Neural cell (in vitro differentiated cells): ENCODE results near the gene PTCD2. TPM values are rescaled to one million over a fixed set of nuclear protein-coding genes. Genes with fewer than 3 reads are reported as not detected.

Source experiments
- H2AFZ ChIP-seq: fragments of 200-600, 300-800 bp; sonication (generic), shearing (Covaris generic); 2 replicates; pipeline ENCODE4 v1.6.0; 2014; ENCODE audit warnings: low read depth, mild to moderate bottlenecking, antibody characterized with exemption, low read length, moderate library complexity
- H3F3A ChIP-seq: fragments of 200-600 bp; shearing (Covaris generic); 2 replicates; pipeline ENCODE4 v1.6.1; 2016; ENCODE audit warnings: mild to moderate bottlenecking, moderate library complexity, mixed read lengths, antibody characterized with exemption, low read length; ENCODE audit not compliant: insufficient read depth, poor library complexity, severe bottlenecking
- H3K27ac ChIP-seq: fragments of 200-600, 300-800 bp; sonication (generic), shearing (Covaris generic); 2 replicates; pipeline ENCODE4 v1.5.1; 2014; ENCODE audit warnings: mild to moderate bottlenecking, low read length, moderate library complexity
- H3K27me3 ChIP-seq: fragments of 300-800, 200-600 bp; sonication (generic), shearing (Covaris generic); 2 replicates; pipeline ENCODE4 v1.6.0; 2014; ENCODE audit warnings: mild to moderate bottlenecking, low read depth, low read length, moderate library complexity; ENCODE audit not compliant: insufficient read depth
- H3K36me3 ChIP-seq: fragments of 300-800, 200-600 bp; sonication (generic), shearing (Covaris generic); 2 replicates; pipeline ENCODE4 v1.5.1; 2014; ENCODE audit warnings: mild to moderate bottlenecking, antibody characterized with exemption, low read length, moderate library complexity; ENCODE audit not compliant: insufficient read depth
- H3K4me2 ChIP-seq: fragments of 300-800, 200-600 bp; sonication (generic), shearing (Covaris generic); 2 replicates; pipeline ENCODE4 v1.6.0; 2014; ENCODE audit warnings: mild to moderate bottlenecking, low read length
- H3K4me3 ChIP-seq: fragments of 300-800, 200-600 bp; sonication (generic), shearing (Covaris generic); 2 replicates; pipeline ENCODE4 v1.5.1; 2014; ENCODE audit warnings: mild to moderate bottlenecking, low read length, moderate library complexity
- H3K79me2 ChIP-seq: fragments of 200-600 bp; shearing (Covaris generic); replicated peaks from 2 replicates; pipeline ENCODE4 v1.6.0; 2014; ENCODE audit warnings: mild to moderate bottlenecking, low read length, moderate library complexity; ENCODE audit not compliant: insufficient read depth
- H3K9ac ChIP-seq: fragments of 300-800, 200-600 bp; sonication (generic), shearing (Covaris generic); 2 replicates; pipeline ENCODE4 v1.6.1; 2016; ENCODE audit warnings: mild to moderate bottlenecking, low read length, mixed read lengths
- H3K9me2 ChIP-seq: fragments of 200-600 bp; shearing (Covaris generic); 2 replicates; pipeline ENCODE4 v1.6.1; 2016; ENCODE audit warnings: mild to moderate bottlenecking, low read length, mixed read lengths; ENCODE audit not compliant: insufficient read depth
- H3K9me3 ChIP-seq: fragments of 200-600, 300-800 bp; sonication (generic), shearing (Covaris generic); 2 replicates; pipeline ENCODE4 v1.6.1; 2016; ENCODE audit warnings: mild to moderate bottlenecking, mixed run types, low read length, moderate library complexity, mixed read lengths
- H4K20me1 ChIP-seq: fragments of 200-600 bp; shearing (Covaris generic); 2 replicates; pipeline ENCODE4 v1.6.1; 2016; ENCODE audit warnings: mild to moderate bottlenecking, mixed run types; ENCODE audit not compliant: insufficient read depth
- CTCF ChIP-seq: fragments of 450-650 bp; IDR thresholded peaks from 2 replicates; pipeline ENCODE4 v1.5.1; 2014; ENCODE audit warnings: antibody characterized with exemption, mild to moderate bottlenecking, moderate library complexity; ENCODE audit not compliant: poor library complexity, severe bottlenecking
- EP300 ChIP-seq: fragments of 450-650 bp; conservative IDR thresholded peaks from 2 replicates; pipeline ENCODE4 v1.6.1; 2014; ENCODE audit warnings: antibody characterized with exemption, mild to moderate bottlenecking, moderate library complexity; ENCODE audit not compliant: poor library complexity, severe bottlenecking
- EZH2 ChIP-seq: fragments of 200-600, 300-800 bp; shearing (Covaris generic), sonication (generic); IDR thresholded peaks from 2 replicates; pipeline ENCODE4 v1.6.1; 2014; ENCODE audit warnings: antibody characterized with exemption, low read length, borderline replicate concordance, mild to moderate bottlenecking; ENCODE audit not compliant: insufficient read depth, poor library complexity, severe bottlenecking
- MXI1 ChIP-seq: fragments of 450-650 bp; conservative IDR thresholded peaks from 2 replicates; pipeline ENCODE4 v1.6.1; 2014; ENCODE audit warnings: antibody characterized with exemption, mild to moderate bottlenecking; ENCODE audit not compliant: poor library complexity, severe bottlenecking
- POLR2AphosphoS5 ChIP-seq: IDR thresholded peaks from 2 replicates; pipeline ENCODE4 v1.6.1; 2012
- RAD21 ChIP-seq: fragments of 450-650 bp; conservative IDR thresholded peaks from 2 replicates; pipeline ENCODE4 v1.6.1; 2014; ENCODE audit warnings: antibody characterized with exemption, mild to moderate bottlenecking, moderate library complexity
- SMC3 ChIP-seq: fragments of 450-650 bp; conservative IDR thresholded peaks from 2 replicates; pipeline ENCODE4 v1.6.1; 2014; ENCODE audit warnings: antibody characterized with exemption, mild to moderate bottlenecking, moderate library complexity; ENCODE audit not compliant: poor library complexity
- TAF1 ChIP-seq: IDR thresholded peaks from 2 replicates; pipeline ENCODE4 v1.6.1; 2012; ENCODE audit warnings: low read depth
- polyA plus RNA-seq: library from polyadenylated mRNA; depleted of rRNA; stranded (reverse); fragments of >200 nt; gene quantifications from 2 replicates; pipeline ENCODE4 v1.2.3, GENCODE V29; 2014
- TF ChIP-seq, protein P1 (sequence below): IDR thresholded peaks from 2 replicates; pipeline ENCODE4 v1.6.1; 2012; ENCODE audit warnings: borderline replicate concordance

The PTCD2 gene
- polyA plus RNA-seq, 1 donor from 2014 or later = 4.4 TPM

DNA sequence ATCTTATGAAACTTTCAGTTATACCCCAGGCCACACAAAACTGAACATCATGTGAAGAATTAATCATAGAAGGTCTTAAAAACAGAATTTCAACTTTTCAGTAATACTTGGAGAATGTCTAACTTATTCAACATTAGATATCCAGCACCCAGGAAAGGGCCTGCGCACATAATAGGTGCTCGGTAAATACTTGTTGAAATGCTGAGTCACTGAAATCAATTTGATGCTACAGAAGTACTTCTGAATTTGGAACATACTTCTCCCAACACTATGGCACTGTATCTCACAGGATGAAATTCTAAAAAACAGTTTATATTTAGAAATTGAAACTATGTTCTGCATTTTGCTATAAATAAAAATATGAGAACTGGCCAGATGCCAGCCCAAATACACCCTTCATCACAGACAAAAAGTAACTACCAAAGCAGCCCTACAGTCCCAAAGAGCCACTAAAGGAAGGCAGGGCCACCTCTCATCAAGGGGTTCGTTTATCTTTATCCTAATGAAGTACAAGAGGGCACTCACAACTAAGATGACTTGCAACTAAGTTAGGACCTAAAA lies 26.6 kb upstream of the PTCD2 start:
- no peak overlapping the region for H3K4me2 ChIP-seq
- no peaks in the 10 kb centered on the region for H3K79me2 ChIP-seq
- H3K9me3 ChIP-seq = no peaks in the 10 kb centered on the region
- no peak overlapping the region for H3K27ac ChIP-seq
- H3K9me2 ChIP-seq = no peaks in the 10 kb centered on the region
- TF ChIP-seq, protein P1, sequence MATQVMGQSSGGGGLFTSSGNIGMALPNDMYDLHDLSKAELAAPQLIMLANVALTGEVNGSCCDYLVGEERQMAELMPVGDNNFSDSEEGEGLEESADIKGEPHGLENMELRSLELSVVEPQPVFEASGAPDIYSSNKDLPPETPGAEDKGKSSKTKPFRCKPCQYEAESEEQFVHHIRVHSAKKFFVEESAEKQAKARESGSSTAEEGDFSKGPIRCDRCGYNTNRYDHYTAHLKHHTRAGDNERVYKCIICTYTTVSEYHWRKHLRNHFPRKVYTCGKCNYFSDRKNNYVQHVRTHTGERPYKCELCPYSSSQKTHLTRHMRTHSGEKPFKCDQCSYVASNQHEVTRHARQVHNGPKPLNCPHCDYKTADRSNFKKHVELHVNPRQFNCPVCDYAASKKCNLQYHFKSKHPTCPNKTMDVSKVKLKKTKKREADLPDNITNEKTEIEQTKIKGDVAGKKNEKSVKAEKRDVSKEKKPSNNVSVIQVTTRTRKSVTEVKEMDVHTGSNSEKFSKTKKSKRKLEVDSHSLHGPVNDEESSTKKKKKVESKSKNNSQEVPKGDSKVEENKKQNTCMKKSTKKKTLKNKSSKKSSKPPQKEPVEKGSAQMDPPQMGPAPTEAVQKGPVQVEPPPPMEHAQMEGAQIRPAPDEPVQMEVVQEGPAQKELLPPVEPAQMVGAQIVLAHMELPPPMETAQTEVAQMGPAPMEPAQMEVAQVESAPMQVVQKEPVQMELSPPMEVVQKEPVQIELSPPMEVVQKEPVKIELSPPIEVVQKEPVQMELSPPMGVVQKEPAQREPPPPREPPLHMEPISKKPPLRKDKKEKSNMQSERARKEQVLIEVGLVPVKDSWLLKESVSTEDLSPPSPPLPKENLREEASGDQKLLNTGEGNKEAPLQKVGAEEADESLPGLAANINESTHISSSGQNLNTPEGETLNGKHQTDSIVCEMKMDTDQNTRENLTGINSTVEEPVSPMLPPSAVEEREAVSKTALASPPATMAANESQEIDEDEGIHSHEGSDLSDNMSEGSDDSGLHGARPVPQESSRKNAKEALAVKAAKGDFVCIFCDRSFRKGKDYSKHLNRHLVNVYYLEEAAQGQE = no peak
- no peak overlapping the region for H2AFZ ChIP-seq
- no peaks in the 10 kb centered on the region for H4K20me1 ChIP-seq
- no peaks in the 10 kb centered on the region for H3K36me3 ChIP-seq
- H3K4me3 ChIP-seq = no peak overlapping the region
- H3K9ac ChIP-seq = no peak overlapping the region
- no peaks in the 10 kb centered on the region for H3F3A ChIP-seq
- H3K27me3 ChIP-seq = no peaks in the 10 kb centered on the region

DNA sequence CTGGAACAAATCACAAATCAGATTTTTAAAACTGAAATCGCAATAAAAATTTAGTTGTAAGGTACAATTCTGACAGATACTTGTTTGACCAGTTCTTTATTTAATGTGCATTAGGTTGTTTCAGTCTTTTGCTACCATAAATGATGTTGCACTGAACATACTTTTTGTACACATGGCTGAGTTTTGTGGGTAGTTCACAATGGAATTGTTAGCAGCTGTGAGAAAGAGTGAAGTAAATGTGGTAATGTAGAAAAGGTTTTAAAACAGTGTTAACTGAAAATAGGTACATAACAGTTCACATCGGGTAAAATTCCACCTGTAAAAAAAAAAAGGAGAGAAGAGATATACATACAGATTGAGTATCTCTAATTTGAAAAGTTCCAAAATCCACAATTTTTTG lies 25.7 kb upstream of the PTCD2 start:
- H3K4me3 ChIP-seq = no peak overlapping the region
- H3K9me2 ChIP-seq = no peaks in the 10 kb centered on the region

More for the DNA sequence above, 25.7 kb upstream of the PTCD2 start:
- H3K4me2 ChIP-seq = no peak overlapping the region
- H3K79me2 ChIP-seq = no peaks in the 10 kb centered on the region
- no peaks in the 10 kb centered on the region for H3K36me3 ChIP-seq
- no peak overlapping the region for H2AFZ ChIP-seq
- no peaks in the 10 kb centered on the region for H3F3A ChIP-seq
- no peak overlapping the region for H3K27ac ChIP-seq
- TF ChIP-seq MXI1 = no peak
- TF ChIP-seq CTCF = no peak
- TF ChIP-seq SMC3 = no peak
- no peak for TF ChIP-seq POLR2AphosphoS5
- TF ChIP-seq EP300 = no peak
- TF ChIP-seq EZH2 = no peak
- TF ChIP-seq RAD21 = no peak
- TF ChIP-seq TAF1 = no peak
- TF ChIP-seq, protein P1 = no peak
- no peaks in the 10 kb centered on the region for H4K20me1 ChIP-seq
- H3K9ac ChIP-seq = no peak overlapping the region
- H3K9me3 ChIP-seq = no peaks in the 10 kb centered on the region
- no peaks in the 10 kb centered on the region for H3K27me3 ChIP-seq
